ENCODE data around the gene MAP2K2.

GRCh38 chr19:4136680-4137088, 12.8 kb upstream of the MAP2K2 start:
- TF ChIP-seq POLR2AphosphoS5 (IDR thresholded peaks at IDR 0.05; ENCODE audit: low read depth, low read length) (no peak), SIN3A (IDR thresholded peaks at IDR 0.05; ENCODE audit: borderline replicate concordance, insufficient read depth, low read length) (no peak), TAF1 (IDR thresholded peaks at IDR 0.05; ENCODE audit: borderline replicate concordance, insufficient read depth, low read length) (no peak), REST (IDR thresholded peaks at IDR 0.05; ENCODE audit: insufficient read depth in 1 of 2, low read depth in 2 of 2, low read length in 2 of 2) (no peak)
